Prostate gland (tissue), 2 donors: ENCODE data around the gene RIMBP2. TPM values are rescaled to one million over a fixed set of nuclear protein-coding genes. Genes with fewer than 3 reads are reported as not detected.
"Not testable (repeated sequence)": the region's sequence is repeated elsewhere in the genome, so short reads cannot be mapped to it uniquely, and the experiment has no call there.

Source experiments
- DNase-seq: peaks from one replicate; pipeline ENCODE4 v3.0.0-alpha.2; 2019; ENCODE audit warnings: low spot score
- H3K27ac ChIP-seq, 2 donors: fragments of 200-600 bp; sonication (generic); 2 replicates each; pipeline ENCODE4 v1.5.1; 2017 to 2019
- H3K27me3 ChIP-seq: fragments of 200-600 bp; sonication (generic); replicated peaks from 2 replicates; pipeline ENCODE4 v1.5.1; 2019; ENCODE audit not compliant: insufficient read depth
- H3K36me3 ChIP-seq, 2 donors: fragments of 200-600 bp; sonication (generic); 1 replicate in 1 of 2; 2 replicates in 1 of 2; pipeline versions ENCODE4 v1.5.1 to v1.8.1; 2017 to 2019
- H3K4me1 ChIP-seq: fragments of 200-600 bp; sonication (generic); replicated peaks from 2 replicates; pipeline ENCODE4 v1.5.1; 2019
- H3K4me3 ChIP-seq, 2 donors: fragments of 200-600 bp; sonication (generic); 2 replicates each; pipeline ENCODE4 v1.5.1; 2017 to 2019
- H3K9me3 ChIP-seq: fragments of 200-600 bp; sonication (generic); 2 replicates; pipeline ENCODE4 v1.5.1; 2017
- POLR2A ChIP-seq: fragments of 450-650 bp; IDR thresholded peaks from one replicate; pipeline ENCODE4 v1.6.1; 2016; ENCODE audit warnings: antibody characterized with exemption, mild to moderate bottlenecking
- POLR2AphosphoS5 ChIP-seq: sonication (generic); formaldehyde crosslinking; IDR thresholded peaks from one replicate; pipeline ENCODE4 v1.6.1; 2017; ENCODE audit warnings: antibody characterized with exemption
- WGBS: methylation state at CpG from one replicate; pipeline ENCODE4 v1.1.5; 2018; 5-methylcytosine and 5-hydroxymethylcytosine counted together
- intact Hi-C: fragments of 100-400 bp; cut with DNase I; formaldehyde crosslinking; loops from one replicate; pipeline ENCODE4 v1.14.2; 2022
- total RNA-seq, 2 donors: library from RNA; depleted of rRNA; stranded (reverse); fragments of >200 nt; gene quantifications; one replicate each; pipeline ENCODE4 v1.1.0, GENCODE V29; 2016
- TF ChIP-seq, protein P1 (sequence below), 4 experiments: fragments of 200-600 bp in 2 of 4; fragments of 450-650 bp in 2 of 4; sonication (generic) in 2 of 4; IDR thresholded peaks; 1 replicate in 3 of 4; 2 replicates in 1 of 4; pipeline ENCODE4 v1.5.1; 2016 to 2019; ENCODE audit warnings: antibody characterized with exemption in 4 of 4, mild to moderate bottlenecking in 2 of 4, moderate library complexity in 2 of 4

RIMBP2 gene
- total RNA-seq, 2 donors from 2014 or later = 0.96 to 7.0 TPM

DNA sequence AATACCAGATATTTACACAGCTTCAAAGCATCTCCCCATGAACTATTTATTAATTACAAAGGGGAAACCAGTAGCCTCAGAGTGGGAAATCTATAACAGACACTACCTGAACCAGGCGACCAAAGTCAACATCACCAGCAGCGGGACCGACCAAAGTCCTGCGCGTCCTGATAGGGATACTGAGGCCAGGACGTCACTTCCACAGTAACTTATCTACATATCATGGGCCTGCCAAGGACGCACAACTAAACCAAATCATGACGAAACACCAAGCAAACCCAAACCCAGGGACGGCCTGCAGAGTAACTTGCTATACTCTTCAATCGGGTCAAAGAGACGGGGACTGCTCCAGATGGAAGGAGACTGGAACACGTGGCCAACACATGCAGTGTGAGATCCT is 26.0 kb upstream of the RIMBP2 start:
- Histone ChIP-seq H3K9me3 (no peaks in the 10 kb centered on the region), H3K27ac (no peak overlapping the region), H3K27me3 (no peaks in the 10 kb centered on the region), H3K4me1 (no peaks in the 10 kb centered on the region), H3K4me3 (no peak overlapping the region), H3K36me3 (no peaks in the 10 kb centered on the region)
- DNase-seq = no peak
- TF ChIP-seq, protein P1, sequence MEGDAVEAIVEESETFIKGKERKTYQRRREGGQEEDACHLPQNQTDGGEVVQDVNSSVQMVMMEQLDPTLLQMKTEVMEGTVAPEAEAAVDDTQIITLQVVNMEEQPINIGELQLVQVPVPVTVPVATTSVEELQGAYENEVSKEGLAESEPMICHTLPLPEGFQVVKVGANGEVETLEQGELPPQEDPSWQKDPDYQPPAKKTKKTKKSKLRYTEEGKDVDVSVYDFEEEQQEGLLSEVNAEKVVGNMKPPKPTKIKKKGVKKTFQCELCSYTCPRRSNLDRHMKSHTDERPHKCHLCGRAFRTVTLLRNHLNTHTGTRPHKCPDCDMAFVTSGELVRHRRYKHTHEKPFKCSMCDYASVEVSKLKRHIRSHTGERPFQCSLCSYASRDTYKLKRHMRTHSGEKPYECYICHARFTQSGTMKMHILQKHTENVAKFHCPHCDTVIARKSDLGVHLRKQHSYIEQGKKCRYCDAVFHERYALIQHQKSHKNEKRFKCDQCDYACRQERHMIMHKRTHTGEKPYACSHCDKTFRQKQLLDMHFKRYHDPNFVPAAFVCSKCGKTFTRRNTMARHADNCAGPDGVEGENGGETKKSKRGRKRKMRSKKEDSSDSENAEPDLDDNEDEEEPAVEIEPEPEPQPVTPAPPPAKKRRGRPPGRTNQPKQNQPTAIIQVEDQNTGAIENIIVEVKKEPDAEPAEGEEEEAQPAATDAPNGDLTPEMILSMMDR (IDR thresholded peaks at IDR 0.05) = no peak
- TF ChIP-seq POLR2A (no peak), POLR2AphosphoS5 (no peak)
- intact Hi-C loops = no loop called here
- 87% methylated on average over 12 of the region's 12 CpGs for WGBS

- Histone ChIP-seq H3K4me1 (no peaks in the 10 kb centered on the region), H3K27ac (no peak overlapping the region), H3K27me3 (peaks cover 4% of the 10 kb centered on the region), H3K9me3 (no peaks in the 10 kb centered on the region), H3K4me3 (no peak overlapping the region), H3K36me3 (no peaks in the 10 kb centered on the region)
- 80% methylated on average over 10 of the region's 10 CpGs for WGBS
- TF ChIP-seq, protein P1 (IDR thresholded peaks at IDR 0.05) = no peak
- TF ChIP-seq POLR2A (no peak), POLR2AphosphoS5 (no peak)
- intact Hi-C loops = no loop called here
- DNase-seq = no peak
Observed at GRCh38 chr12:130739571-130739970, 23.5 kb upstream of the RIMBP2 start.

GRCh38 chr12:130738403-130738802 is 22.3 kb upstream of the RIMBP2 start:
- intact Hi-C loops, DNase-seq: not testable (repeated sequence)
- WGBS = 97% methylated on average over 4 of the region's 4 CpGs

GRCh38 chr12:130737731-130738130 is 21.6 kb upstream of the RIMBP2 start:
- Histone ChIP-seq H3K4me3 (no peak overlapping the region), H3K9me3 (no peaks in the 10 kb centered on the region), H3K27ac (no peak overlapping the region), H3K36me3 (no peaks in the 10 kb centered on the region), H3K27me3 (peaks cover 4% of the 10 kb centered on the region), H3K4me1 (no peaks in the 10 kb centered on the region)
- no peak for DNase-seq
- TF ChIP-seq POLR2A = no peak
- no peak for TF ChIP-seq POLR2AphosphoS5
- TF ChIP-seq, protein P1 (IDR thresholded peaks at IDR 0.05) = no peak
- WGBS = 64% methylated on average over 14 of the region's 14 CpGs
- intact Hi-C loops = no loop called here

More at GRCh38 chr12:130738403-130738802, 22.3 kb upstream of the RIMBP2 start:
- H3K27me3 ChIP-seq, H3K27ac ChIP-seq, H3K36me3 ChIP-seq, H3K4me1 ChIP-seq, H3K9me3 ChIP-seq, H3K4me3 ChIP-seq: not testable (repeated sequence)

DNA sequence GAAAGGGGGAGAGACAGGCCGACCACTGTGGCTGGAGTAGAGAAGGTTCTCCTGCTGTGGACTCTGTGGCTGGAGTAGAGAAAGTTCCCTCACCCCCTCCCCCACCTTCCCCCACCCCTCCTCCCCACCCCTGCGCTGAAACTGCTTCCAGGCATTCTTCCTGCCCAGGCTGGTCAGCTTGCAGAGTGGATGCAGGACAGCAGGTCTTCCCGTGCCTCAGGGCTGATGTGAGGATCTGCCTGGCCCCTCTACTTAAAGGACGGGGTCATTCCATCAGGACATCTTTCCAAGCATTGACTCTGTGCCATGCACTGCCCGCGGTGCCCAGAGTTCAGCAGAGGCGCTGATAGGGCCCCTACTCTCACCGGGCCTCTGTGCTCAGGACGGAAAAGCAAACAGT is 13.2 kb upstream of the RIMBP2 start:
- no peaks in the 10 kb centered on the region for H3K27me3 ChIP-seq
- WGBS = 39% methylated on average over 9 of the region's 9 CpGs
- intact Hi-C loops = no loop called here
- no peak for DNase-seq
- H3K4me3 ChIP-seq = no peak overlapping the region
- H3K9me3 ChIP-seq = no peaks in the 10 kb centered on the region
- no peaks in the 10 kb centered on the region for H3K36me3 ChIP-seq
- TF ChIP-seq, protein P1 (IDR thresholded peaks at IDR 0.05) = no peak
- TF ChIP-seq POLR2A = no peak
- no peak for TF ChIP-seq POLR2AphosphoS5
- no peaks in the 10 kb centered on the region for H3K4me1 ChIP-seq
- H3K27ac ChIP-seq = no peak overlapping the region
